K562 (cell line): Measurements from ENCODE around the gene ZBTB49. TPM values are rescaled to one million over a fixed set of nuclear protein-coding genes. Genes with fewer than 3 reads are reported as not detected.
A peak's percentile ranks its signal among the peaks of the same experiment; 100 is the strongest.

ENCODE experiments used
- COPS2 ChIP-seq: fragments of 450-650 bp; conservative IDR thresholded peaks from 2 replicates; pipeline ENCODE4 v1.6.1; 2016; ENCODE audit warnings: mild to moderate bottlenecking, moderate library complexity
- CREM ChIP-seq: IDR thresholded peaks from 2 replicates; pipeline ENCODE4 v1.6.1; 2014; ENCODE audit warnings: antibody characterized with exemption, low read depth
- FOXP1 ChIP-seq: sonication (generic); formaldehyde crosslinking; IDR thresholded peaks from 2 replicates; pipeline ENCODE4 v1.8.0; 2022; ENCODE audit warnings: mild to moderate bottlenecking, missing genetic modification reagents
- HMGXB4 ChIP-seq: sonication (generic); formaldehyde crosslinking; IDR thresholded peaks from 2 replicates; pipeline ENCODE4 v1.8.1; 2023; ENCODE audit warnings: mild to moderate bottlenecking, missing genetic modification reagents
- MAZ ChIP-seq, 2 experiments: fragments of 450-650 bp in 1 of 2; sonication (generic) in 1 of 2; formaldehyde crosslinking; IDR thresholded peaks in 1 of 2; conservative IDR thresholded peaks in 1 of 2; 2 replicates each; pipeline versions ENCODE4 v1.4.0 to v1.5.0; 2020; ENCODE audit warnings: mild to moderate bottlenecking in 1 of 2, missing genetic modification reagents in 1 of 2
- PRDM10 ChIP-seq: fragments of 450-650 bp; IDR thresholded peaks from 2 replicates; pipeline ENCODE4 v1.6.1; 2018; ENCODE audit not compliant: partially characterized antibody
- RFX5 ChIP-seq: IDR thresholded peaks from 2 replicates; pipeline ENCODE4 v1.6.1; 2011; ENCODE audit warnings: low read depth, mild to moderate bottlenecking, improper control_type of control experiment, low read length
- SAP30 ChIP-seq: fragments of 200-600 bp; sonication (generic); IDR thresholded peaks from 2 replicates; pipeline ENCODE4 v1.6.1; 2012; ENCODE audit warnings: borderline replicate concordance, low read depth, mild to moderate bottlenecking, moderate library complexity, low read length, control low read depth, inconsistent platforms; ENCODE audit not compliant: insufficient read depth, poor library complexity, severe bottlenecking
- SIN3A ChIP-seq, 2 experiments: fragments of 150-350 bp in 1 of 2; IDR thresholded peaks; 2 replicates each; pipeline ENCODE4 v1.6.1; 2011 to 2016; ENCODE audit warnings: borderline replicate concordance in 2 of 2, low read depth in 2 of 2, low read length in 2 of 2, mild to moderate bottlenecking in 2 of 2, moderate library complexity in 2 of 2; ENCODE audit not compliant: control insufficient read depth in 1 of 2
- SREBF2 ChIP-seq: sonication (generic); formaldehyde crosslinking; IDR thresholded peaks from 2 replicates; pipeline ENCODE4 v1.4.0; 2020; ENCODE audit warnings: mild to moderate bottlenecking, missing genetic modification reagents
- TFE3 ChIP-seq: fragments of 450-650 bp; formaldehyde crosslinking; IDR thresholded peaks from 2 replicates; pipeline ENCODE4 v1.4.0; 2020; ENCODE audit warnings: mild to moderate bottlenecking, mixed read lengths
- U2AF1 ChIP-seq: fragments of 200-400 bp; formaldehyde crosslinking; optimal IDR thresholded peaks from 2 replicates; pipeline ENCODE3; 2017; ENCODE audit warnings: mild to moderate bottlenecking, low read depth, low read length, moderate library complexity
- polyA plus RNA-seq, 8 experiments: library from polyadenylated mRNA; depleted of rRNA in 4 of 8; stranded (reverse) in 5 of 8; unstranded in 3 of 8; fragments of >200 nt; fragmentation: Nextera tagmentation in 2 of 8; fragmentation: Illumina TruSeq in 1 of 8; extraction: Ambion mirVana in 2 of 8; extraction: Trizol in 1 of 8; gene quantifications; 2 replicates each; pipeline versions ENCODE4 v1.2.1 to v1.2.3, GENCODE V29; 2011 to 2014; ENCODE audit warnings: inconsistent platforms in 1 of 8, missing spikeins in 1 of 8
- total RNA-seq, 7 experiments: library from RNA; depleted of rRNA in 6 of 7; stranded (reverse); fragments of >200 nt in 6 of 7; fragmentation: Illumina TruSeq in 2 of 7; extraction: Trizol in 2 of 7; gene quantifications; 2 replicates each; pipeline versions ENCODE4 v1.2.1 to v1.2.3, GENCODE V29; 2011 to 2021; ENCODE audit warnings: low replicate concordance in 1 of 7

The ZBTB49 gene
- total and polyA plus RNA-seq, 9 of the 15 experiments (the other 6 are each of a cell fraction or from before 2014, with no cell fraction given), result 0.49 to 8.0 (median 4.2) TPM

GRCh38 chr4:4248029-4248884 lies 41.8 kb upstream of the ZBTB49 start, which contains the start of gene TMEM128 (continued):
- TF ChIP-seq SAP30, result peak; percentile 19
- peak; percentile 31; the same call in 1 of the 2 replicates for TF ChIP-seq HMGXB4
- no peak for TF ChIP-seq FOXP1 (CRISPR knock-in tag)
- TF ChIP-seq SREBF2 (CRISPR knock-in tag), result no peak
- TF ChIP-seq COPS2, result no peak
- TF ChIP-seq TFE3 (CRISPR knock-in tag), result no peak
- TF ChIP-seq U2AF1, result no peak
- TF ChIP-seq MAZ (CRISPR knock-in tag; conservative IDR thresholded peaks at IDR 0.05 in 1 of 2, IDR thresholded peaks at IDR 0.05 in 1 of 2), result peak; percentile 40 to 56; a peak in 2 of 4 replicates
- no peak; a peak in 2 of 4 replicates for TF ChIP-seq SIN3A (IDR thresholded peaks at IDR 0.05; ENCODE audit: borderline replicate concordance in 2 of 2, control insufficient read depth in 1 of 2, low read depth in 2 of 2, low read length in 2 of 2)
- TF ChIP-seq CREM, result peak; percentile 98
- peak; percentile 50 for TF ChIP-seq PRDM10
- TF ChIP-seq RFX5, result no peak
